ENCODE data around the gene ZBTB7C. TPM values are rescaled to one million over a fixed set of nuclear protein-coding genes. Genes with fewer than 3 reads are reported as not detected.

ZBTB7C gene
- total RNA-seq, 3 donors from 2014 or later: 0.05 to 0.29 TPM; not detected in 1

GRCh38 chr18:48123324-48123723, 285.9 kb downstream of the ZBTB7C start:
- Mint-ChIP-seq H3K4me3 (no peak overlapping the region), H3K27me3 (ENCODE audit: low read depth) (peaks cover 18% of the 10 kb centered on the region)

GRCh38 chr18:48122816-48123215, 286.4 kb downstream of the ZBTB7C start:
- Mint-ChIP-seq H3K4me1 (ENCODE audit: low read depth) (peaks cover 8% of the 10 kb centered on the region), H3K36me3 (ENCODE audit: insufficient read depth) (no peaks in the 10 kb centered on the region), H3K4me3 (no peak overlapping the region), H3K27me3 (ENCODE audit: low read depth) (peaks cover 13% of the 10 kb centered on the region), H3K9me3 (no peaks in the 10 kb centered on the region)
- ATAC-seq (no peak), DNase-seq (no peak)

More at GRCh38 chr18:48123324-48123723, 285.9 kb downstream of the ZBTB7C start:
- Mint-ChIP-seq H3K36me3 (ENCODE audit: insufficient read depth) (no peaks in the 10 kb centered on the region), H3K4me1 (ENCODE audit: low read depth) (peaks cover 8% of the 10 kb centered on the region), H3K9me3 (no peaks in the 10 kb centered on the region)
- DNase-seq (no peak), ATAC-seq (no peak)

GRCh38 chr18:48122376-48122775, 286.8 kb downstream of the ZBTB7C start:
- ATAC-seq: no peak
- H3K4me1 Mint-ChIP-seq (ENCODE audit: low read depth): peaks cover 8% of the 10 kb centered on the region
- H3K36me3 Mint-ChIP-seq (ENCODE audit: insufficient read depth): no peaks in the 10 kb centered on the region
- DNase-seq: no peak
- no peak overlapping the region for H3K4me3 Mint-ChIP-seq
- no peaks in the 10 kb centered on the region for H3K9me3 Mint-ChIP-seq
- peaks cover 13% of the 10 kb centered on the region for H3K27me3 Mint-ChIP-seq (ENCODE audit: low read depth)

- peaks cover 11% of the 10 kb centered on the region for H3K27me3 Mint-ChIP-seq (ENCODE audit: low read depth)
- no peaks in the 10 kb centered on the region for H3K9me3 Mint-ChIP-seq
- no peak overlapping the region for H3K4me3 Mint-ChIP-seq
- no peak for ATAC-seq
- no peaks in the 10 kb centered on the region for H3K36me3 Mint-ChIP-seq (ENCODE audit: insufficient read depth)
- no peak for DNase-seq
- peaks cover 8% of the 10 kb centered on the region for H3K4me1 Mint-ChIP-seq (ENCODE audit: low read depth)
Observed at GRCh38 chr18:48121752-48122151, 287.4 kb downstream of the ZBTB7C start.

GRCh38 chr18:48119204-48119603, 290.0 kb downstream of the ZBTB7C start:
- Mint-ChIP-seq H3K4me1 (ENCODE audit: low read depth) (no peaks in the 10 kb centered on the region), H3K27me3 (ENCODE audit: low read depth) (no peaks in the 10 kb centered on the region), H3K4me3 (no peak overlapping the region), H3K36me3 (ENCODE audit: insufficient read depth) (no peaks in the 10 kb centered on the region), H3K9me3 (no peaks in the 10 kb centered on the region)
- ATAC-seq: no peak
- DNase-seq: no peak

GRCh38 chr18:48116873-48117630, 292.1 kb downstream of the ZBTB7C start:
- DNase-seq (no peak), ATAC-seq (no peak)
- Mint-ChIP-seq H3K27me3 (ENCODE audit: low read depth) (no peaks in the 10 kb centered on the region), H3K9me3 (no peaks in the 10 kb centered on the region), H3K4me1 (ENCODE audit: low read depth) (no peaks in the 10 kb centered on the region), H3K4me3 (no peak overlapping the region), H3K36me3 (ENCODE audit: insufficient read depth) (no peaks in the 10 kb centered on the region)

GRCh38 chr18:48116017-48116416, 293.2 kb downstream of the ZBTB7C start:
- H3K36me3 Mint-ChIP-seq (ENCODE audit: insufficient read depth): no peaks in the 10 kb centered on the region
- H3K4me1 Mint-ChIP-seq (ENCODE audit: low read depth): no peaks in the 10 kb centered on the region
- DNase-seq: no peak
- no peaks in the 10 kb centered on the region for H3K9me3 Mint-ChIP-seq
- ATAC-seq: no peak
- no peaks in the 10 kb centered on the region for H3K27me3 Mint-ChIP-seq (ENCODE audit: low read depth)
- no peak overlapping the region for H3K4me3 Mint-ChIP-seq

GRCh38 chr18:48113691-48114090, 295.5 kb downstream of the ZBTB7C start:
- H3K9me3 Mint-ChIP-seq: no peaks in the 10 kb centered on the region
- no peaks in the 10 kb centered on the region for H3K36me3 Mint-ChIP-seq (ENCODE audit: insufficient read depth)
- H3K27me3 Mint-ChIP-seq (ENCODE audit: low read depth): no peaks in the 10 kb centered on the region
- no peak for DNase-seq
- no peaks in the 10 kb centered on the region for H3K4me1 Mint-ChIP-seq (ENCODE audit: low read depth)
- ATAC-seq: no peak
- H3K4me3 Mint-ChIP-seq: no peak overlapping the region

- no peak for DNase-seq
- H3K27me3 Mint-ChIP-seq (ENCODE audit: low read depth): peaks cover 5% of the 10 kb centered on the region
- no peaks in the 10 kb centered on the region for H3K9me3 Mint-ChIP-seq
- ATAC-seq: no peak
- H3K4me1 Mint-ChIP-seq (ENCODE audit: low read depth): no peaks in the 10 kb centered on the region
- H3K4me3 Mint-ChIP-seq: no peak overlapping the region
- H3K36me3 Mint-ChIP-seq (ENCODE audit: insufficient read depth): no peaks in the 10 kb centered on the region
Observed at GRCh38 chr18:48111587-48111986, 297.6 kb downstream of the ZBTB7C start.

GRCh38 chr18:48110797-48111196, 298.4 kb downstream of the ZBTB7C start:
- no peak overlapping the region for H3K4me3 Mint-ChIP-seq
- DNase-seq: no peak
- H3K36me3 Mint-ChIP-seq (ENCODE audit: insufficient read depth): no peaks in the 10 kb centered on the region
- ATAC-seq: no peak
- peaks cover 13% of the 10 kb centered on the region for H3K27me3 Mint-ChIP-seq (ENCODE audit: low read depth)
- H3K4me1 Mint-ChIP-seq (ENCODE audit: low read depth): no peaks in the 10 kb centered on the region
- no peaks in the 10 kb centered on the region for H3K9me3 Mint-ChIP-seq

- Mint-ChIP-seq H3K4me1 (ENCODE audit: low read depth) (no peaks in the 10 kb centered on the region), H3K36me3 (ENCODE audit: insufficient read depth) (no peaks in the 10 kb centered on the region), H3K27me3 (ENCODE audit: low read depth) (peaks cover 16% of the 10 kb centered on the region), H3K9me3 (no peaks in the 10 kb centered on the region), H3K4me3 (no peak overlapping the region)
- DNase-seq: no peak
- no peak for ATAC-seq
Observed at GRCh38 chr18:48109961-48110493, 299.2 kb downstream of the ZBTB7C start.

- no peak for DNase-seq
- Mint-ChIP-seq H3K36me3 (ENCODE audit: insufficient read depth) (no peaks in the 10 kb centered on the region), H3K9me3 (no peaks in the 10 kb centered on the region), H3K4me1 (ENCODE audit: low read depth) (no peaks in the 10 kb centered on the region), H3K27me3 (ENCODE audit: low read depth) (peaks cover 21% of the 10 kb centered on the region), H3K4me3 (no peak overlapping the region)
- no peak for ATAC-seq
Observed at GRCh38 chr18:48108136-48108535, 301.0 kb downstream of the ZBTB7C start.

GRCh38 chr18:48106976-48107781, 302.0 kb downstream of the ZBTB7C start:
- H3K9me3 Mint-ChIP-seq: no peaks in the 10 kb centered on the region
- no peaks in the 10 kb centered on the region for H3K4me1 Mint-ChIP-seq (ENCODE audit: low read depth)
- no peaks in the 10 kb centered on the region for H3K36me3 Mint-ChIP-seq (ENCODE audit: insufficient read depth)

GRCh38 chr18:48106498-48106897, 302.7 kb downstream of the ZBTB7C start:
- no peaks in the 10 kb centered on the region for H3K36me3 Mint-ChIP-seq (ENCODE audit: insufficient read depth)
- DNase-seq (no peak), ATAC-seq (no peak)
- no peaks in the 10 kb centered on the region for H3K4me1 Mint-ChIP-seq (ENCODE audit: low read depth)
- no peak overlapping the region for H3K4me3 Mint-ChIP-seq
- H3K27me3 Mint-ChIP-seq (ENCODE audit: low read depth): peaks cover 23% of the 10 kb centered on the region
- no peaks in the 10 kb centered on the region for H3K9me3 Mint-ChIP-seq

More at GRCh38 chr18:48106976-48107781, 302.0 kb downstream of the ZBTB7C start:
- H3K27me3 Mint-ChIP-seq (ENCODE audit: low read depth): peaks cover 23% of the 10 kb centered on the region
- DNase-seq: no peak
- no peak for ATAC-seq
- H3K4me3 Mint-ChIP-seq: no peak overlapping the region
